HG02588 (cell line): ENCODE measurements around the gene EIF5AL1.
A peak's percentile ranks its signal among the peaks of the same experiment; 100 is the strongest.
"Not testable (repeated sequence)": the region's sequence is repeated elsewhere in the genome, so short reads cannot be mapped to it uniquely, and the experiment has no call there.

ENCODE experiments used
- ATAC-seq: cut with Tn5 transposase; IDR thresholded peaks from one replicate; pipeline ENCODE4 v1.9.1; 2021; ENCODE audit warnings: mild to moderate bottlenecking, moderate library complexity; ENCODE audit not compliant: unreplicated experiment

Gene EIF5AL1

DNA sequence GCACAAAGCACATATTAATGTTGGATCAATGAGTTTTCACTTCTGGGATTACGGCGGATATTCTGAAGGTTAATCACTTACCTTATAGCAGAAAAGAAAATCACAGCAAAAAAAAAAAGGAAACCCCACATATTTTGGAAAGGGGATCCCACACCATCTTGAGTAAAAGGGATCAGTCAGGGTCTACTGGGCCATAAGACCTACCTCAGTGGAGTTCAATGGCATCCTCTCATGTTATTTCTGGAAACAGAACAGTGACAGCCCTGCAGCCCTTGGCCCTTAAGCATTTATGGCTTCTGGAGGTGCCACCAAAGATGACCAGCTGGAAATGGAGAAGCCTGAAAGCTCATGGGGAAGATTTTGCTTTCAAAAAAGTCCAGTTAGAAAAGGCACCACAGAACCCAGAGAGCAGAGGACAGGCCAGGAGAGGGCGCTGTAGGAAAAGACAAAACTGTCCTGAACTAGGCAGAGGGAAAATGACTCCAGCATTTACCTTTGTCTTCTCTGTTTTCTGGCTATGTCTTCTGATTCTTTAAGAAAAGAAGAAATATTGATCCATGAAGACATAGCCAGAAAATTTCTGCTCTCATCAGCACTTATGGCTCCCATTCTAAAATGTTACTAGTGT lies 2.9 kb upstream of the EIF5AL1 start:
- ATAC-seq = not testable (repeated sequence)

DNA sequence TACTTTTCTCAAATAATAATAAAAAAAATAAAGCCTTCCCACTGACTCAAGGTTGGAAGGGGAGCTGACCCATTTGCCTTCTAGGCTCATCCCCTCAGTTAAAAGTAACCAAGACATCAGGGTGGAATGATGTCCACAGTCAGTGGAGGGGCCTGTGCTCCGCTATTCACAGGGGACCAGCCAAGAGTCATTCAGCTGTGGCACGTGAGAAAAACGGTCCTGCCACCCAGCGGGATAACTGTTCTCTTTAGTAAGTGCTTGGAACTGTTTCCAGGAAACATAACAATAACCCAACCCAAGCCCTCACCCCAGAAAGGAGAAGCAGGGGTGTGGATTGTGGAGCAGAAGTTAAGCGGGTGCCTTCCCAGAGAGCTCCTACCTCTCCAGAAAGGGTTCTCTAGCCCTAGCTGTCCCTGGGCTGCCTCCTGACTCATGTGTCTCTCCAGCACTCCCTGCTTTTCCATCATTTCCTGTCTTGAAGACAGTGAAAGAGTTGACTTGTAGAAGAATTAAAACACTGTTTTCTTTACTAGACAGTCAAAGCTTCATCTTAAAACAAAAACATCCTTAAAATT lies 2.3 kb upstream of the EIF5AL1 start:
- ATAC-seq = not testable (repeated sequence)

DNA sequence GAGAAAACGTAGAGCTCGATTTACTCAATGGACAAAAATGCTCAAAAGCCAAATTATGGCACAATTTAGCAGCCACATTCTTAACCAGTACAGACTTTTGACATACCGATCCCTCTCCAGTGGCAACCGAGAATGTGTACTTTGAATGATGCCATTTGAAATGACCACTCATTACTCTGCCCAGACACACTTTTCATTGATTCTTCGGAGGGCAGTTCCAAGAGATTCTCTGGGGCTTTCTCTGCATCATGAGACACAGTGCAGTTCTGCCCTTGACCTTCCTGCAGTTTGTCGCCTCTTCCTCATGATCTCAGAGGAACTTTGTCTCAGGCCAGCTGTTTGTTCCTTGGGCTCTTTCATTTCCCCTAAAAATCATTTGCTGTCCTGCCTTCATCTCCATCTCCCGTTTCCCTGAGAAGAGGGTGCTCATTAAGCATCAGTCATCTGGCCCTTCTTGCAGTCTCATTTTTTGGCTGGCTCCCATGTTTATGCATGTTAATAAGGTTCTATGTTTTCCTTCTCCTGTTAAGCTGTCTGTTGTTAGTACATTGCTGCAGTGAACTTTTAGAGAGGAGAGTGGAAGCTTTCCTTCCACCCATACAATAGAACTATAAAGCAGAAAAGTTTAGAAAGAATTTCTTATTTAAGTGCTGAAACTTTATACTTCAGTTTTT lies 4.3 kb downstream of the EIF5AL1 start:
- not testable (repeated sequence) for ATAC-seq

DNA sequence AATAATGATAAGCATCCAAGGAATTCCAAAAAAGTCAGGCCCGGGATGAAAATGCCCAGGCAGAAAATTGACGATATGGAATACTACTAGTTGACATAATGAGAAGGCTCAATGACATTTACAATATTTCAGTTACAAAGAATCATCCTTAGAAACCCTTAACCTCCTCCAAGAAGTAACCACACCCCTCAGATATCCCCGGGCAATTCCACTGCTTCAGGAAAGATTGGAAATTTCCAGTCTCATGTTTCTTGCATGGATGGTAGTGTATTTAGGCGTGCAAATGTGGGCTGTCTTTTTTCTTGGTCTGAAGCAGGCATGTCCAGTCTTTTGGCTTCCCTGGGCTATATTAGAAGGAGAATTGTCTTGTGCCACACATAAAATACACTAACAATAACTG lies 5.2 kb downstream of the EIF5AL1 start:
- not testable (repeated sequence) for ATAC-seq

DNA sequence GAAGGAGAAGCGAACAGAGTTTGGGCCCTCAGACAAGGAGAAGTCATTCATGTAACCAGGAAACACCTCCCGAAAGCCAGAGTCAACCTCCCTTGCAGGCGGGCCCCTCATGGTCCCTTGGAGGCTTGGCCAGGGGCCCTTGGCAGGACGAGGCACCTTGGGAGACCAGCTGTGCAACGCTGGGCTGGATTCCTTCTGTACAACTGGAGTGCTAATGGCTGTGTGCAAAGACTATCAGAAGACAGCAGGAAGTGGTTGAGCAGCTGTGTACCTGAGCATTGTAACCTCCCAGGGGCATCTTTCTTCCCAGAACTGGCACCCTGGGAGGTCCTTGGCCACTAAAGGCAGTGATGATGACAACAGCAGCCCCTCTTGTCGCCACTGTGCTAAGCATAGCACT lies 9.4 kb downstream of the EIF5AL1 start:
- ATAC-seq = not testable (repeated sequence)

DNA sequence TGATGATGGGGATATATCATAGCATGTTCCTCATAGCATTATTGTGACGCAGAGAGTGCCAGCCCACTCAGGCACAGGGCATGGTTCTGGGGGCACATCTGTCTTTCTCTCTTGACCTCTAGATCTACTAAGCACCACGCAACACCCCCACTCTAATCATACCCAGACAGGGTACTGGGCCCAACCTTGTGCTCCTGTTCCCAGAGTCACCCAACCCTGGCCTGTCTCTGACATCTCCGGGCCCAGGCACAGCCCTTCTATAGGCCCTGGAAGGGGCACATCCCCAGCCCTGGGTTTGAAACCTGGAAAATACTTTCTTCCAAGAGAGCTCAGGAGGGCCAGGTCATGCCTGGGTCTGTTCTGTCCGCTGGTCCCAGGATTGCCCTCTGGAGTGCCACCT lies 10.1 kb downstream of the EIF5AL1 start:
- not testable (repeated sequence) for ATAC-seq

DNA sequence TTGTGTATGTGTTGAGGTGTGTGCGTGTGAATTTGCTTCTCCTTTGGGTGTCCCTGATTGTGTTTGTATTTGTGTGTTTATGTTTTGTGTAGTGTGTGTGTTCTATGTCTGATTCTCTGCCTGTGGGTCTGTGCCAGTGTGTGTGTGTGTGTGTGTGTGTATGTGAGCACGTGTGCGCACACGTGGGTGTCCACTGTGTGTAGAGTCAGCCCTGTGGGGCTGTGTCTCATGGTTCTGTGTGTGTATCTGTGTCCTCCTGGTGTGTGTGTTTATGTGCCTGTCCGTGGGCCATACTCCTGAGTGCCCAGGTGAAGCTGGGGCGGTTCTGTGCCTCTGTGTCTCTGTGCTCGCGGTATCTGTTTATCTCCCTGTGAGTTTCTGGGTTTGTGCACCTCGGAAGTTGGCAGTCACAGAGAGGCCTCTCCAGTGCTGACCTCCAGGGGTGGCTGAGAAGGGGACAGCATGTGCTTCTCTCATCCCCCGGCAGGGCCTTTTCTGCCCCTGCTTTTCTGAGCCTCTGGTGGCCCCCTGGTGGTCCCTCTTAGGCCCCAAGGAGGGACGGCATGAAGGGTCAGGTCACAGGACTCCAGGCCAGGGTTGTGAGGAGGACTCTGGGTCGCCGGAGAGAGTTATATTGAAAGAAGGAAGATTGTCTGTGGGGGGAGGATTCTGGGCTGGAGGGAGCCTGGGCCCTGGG lies 11.0 kb downstream of the EIF5AL1 start:
- ATAC-seq = not testable (repeated sequence)

DNA sequence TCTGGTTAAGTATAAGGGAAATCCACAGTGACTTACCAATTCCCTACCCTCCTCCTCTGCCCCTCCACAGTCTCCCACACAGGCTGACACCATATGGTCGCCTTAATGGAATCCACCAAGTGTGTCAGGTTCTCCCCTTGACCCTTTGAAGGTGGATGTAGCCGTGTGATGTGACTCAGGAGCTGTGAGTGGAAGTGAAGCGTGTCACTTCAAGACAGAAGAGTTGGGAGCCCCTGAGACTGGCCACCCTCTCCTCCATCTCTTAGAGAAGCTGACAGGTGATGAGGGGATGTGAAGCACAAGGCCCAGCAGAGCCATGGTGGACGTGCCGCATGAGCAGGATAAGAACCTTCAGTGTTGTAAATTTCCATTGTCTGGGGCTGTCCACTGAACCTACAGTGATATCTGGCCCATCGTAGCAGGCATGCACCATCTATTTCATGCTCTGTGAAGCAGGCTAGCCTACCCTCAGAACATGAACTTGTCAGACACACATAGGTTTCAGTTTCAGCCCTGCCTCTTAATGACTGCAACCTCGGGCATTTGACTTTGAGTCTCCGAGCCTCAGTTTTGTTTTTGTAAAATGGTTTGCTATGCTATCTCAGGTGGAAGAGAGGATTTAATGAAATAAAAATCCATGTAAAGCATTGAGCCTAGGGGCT lies 12.8 kb downstream of the EIF5AL1 start:
- ATAC-seq = peak; percentile 84

DNA sequence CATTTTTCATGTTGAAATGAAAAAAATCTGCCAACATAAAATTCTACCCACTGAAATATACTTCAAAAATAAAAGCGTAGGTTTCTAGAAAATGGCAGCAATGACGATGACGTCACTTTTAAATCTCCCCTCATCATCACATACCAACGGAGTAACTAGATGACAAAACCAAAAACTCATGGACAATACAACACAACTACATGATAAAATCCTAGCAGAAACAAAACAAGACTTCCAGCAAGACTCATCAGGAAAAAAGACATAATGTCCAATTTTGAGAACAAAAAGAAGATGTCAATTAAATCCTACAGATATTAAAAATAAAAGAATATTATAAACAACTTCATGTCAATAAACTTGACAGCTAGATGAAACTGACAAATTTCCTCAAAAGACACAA lies 15.9 kb downstream of the EIF5AL1 start:
- not testable (repeated sequence) for ATAC-seq

DNA sequence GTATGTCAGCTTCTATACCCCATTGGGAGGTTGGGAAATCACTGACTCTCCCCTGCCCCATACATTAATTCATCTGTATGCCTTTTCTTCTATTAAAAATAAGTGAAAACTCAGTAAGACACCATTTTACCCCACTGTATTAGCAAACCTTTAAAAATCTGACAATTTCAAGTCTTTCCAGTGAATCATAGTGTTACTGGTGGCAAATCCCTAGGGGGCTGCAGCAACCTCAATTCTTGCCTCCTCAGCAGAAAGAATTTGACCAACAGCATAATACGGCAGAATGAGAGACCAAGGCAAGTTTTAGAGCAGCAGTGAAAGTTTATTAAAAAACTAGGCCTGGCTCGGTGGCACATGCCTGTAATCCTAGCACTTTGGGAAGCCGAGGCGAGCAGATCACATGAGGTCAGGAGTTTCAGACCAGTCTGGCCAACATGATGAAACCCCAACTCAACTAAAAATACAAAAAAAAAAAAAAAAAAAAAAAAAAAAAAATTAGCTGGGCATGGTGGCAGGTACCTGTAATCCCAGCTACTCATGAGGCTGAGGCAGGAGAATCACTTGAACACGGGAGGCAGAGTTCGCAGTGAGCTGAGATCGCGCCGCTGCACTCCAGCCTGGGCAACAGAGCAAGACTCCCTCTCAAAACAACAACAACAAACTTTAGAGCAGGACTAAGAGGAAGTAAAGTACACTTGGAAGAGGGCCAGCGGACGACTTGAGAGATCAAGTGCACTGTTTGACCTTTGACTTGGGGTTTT lies 21.0 kb downstream of the EIF5AL1 start:
- not testable (repeated sequence) for ATAC-seq

DNA sequence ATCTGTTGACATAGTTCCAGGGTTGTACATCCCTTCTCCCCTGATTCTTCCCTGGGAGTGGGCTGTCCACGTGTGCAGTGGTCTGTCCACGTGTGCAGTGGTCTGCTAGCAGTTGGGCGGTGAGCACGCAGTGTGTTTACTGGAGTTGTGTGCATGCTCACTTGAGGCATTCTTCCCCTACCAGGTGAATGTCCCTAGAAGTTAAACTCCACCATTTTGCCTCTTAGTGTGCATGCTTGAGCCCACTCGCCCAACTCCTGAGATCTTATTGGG lies 21.5 kb downstream of the EIF5AL1 start:
- not testable (repeated sequence) for ATAC-seq

DNA sequence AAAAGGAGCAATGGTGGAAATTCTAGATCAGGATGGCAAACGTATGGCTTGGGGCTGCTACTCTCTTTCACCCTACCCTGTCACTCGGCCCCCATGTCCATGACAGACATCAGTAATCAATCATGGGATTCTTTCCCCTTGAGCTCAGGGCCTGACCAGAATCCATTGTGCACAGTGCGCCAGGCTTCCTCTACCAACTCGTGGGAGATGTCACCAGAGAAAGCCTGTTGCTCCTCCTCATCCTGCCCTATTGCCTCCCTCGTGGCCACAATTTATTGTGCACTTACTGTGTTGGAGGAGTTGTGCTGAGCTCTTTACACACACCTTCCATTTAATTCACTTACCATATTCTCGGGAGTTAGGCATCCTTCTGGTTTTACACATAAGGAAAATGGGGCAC lies 26.0 kb downstream of the EIF5AL1 start:
- not testable (repeated sequence) for ATAC-seq

DNA sequence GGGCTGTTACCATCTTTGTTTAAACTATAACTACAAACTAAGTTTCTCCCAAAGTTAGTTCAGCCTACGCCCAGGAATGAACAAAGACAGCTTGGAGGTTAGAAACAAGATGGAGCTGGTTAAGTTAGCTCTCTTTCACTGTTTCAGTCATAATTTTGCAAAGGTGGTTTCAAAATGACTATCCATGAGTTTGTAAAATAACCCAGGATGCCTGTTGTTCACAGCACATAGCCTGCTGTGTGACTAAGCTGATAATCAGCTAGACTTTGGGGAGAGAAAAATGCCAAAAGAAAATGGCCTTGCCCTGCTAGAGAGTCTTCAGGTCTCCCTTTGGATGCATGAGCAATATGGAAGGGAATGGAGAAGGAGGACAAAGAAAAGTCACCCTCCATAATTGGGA lies 28.6 kb downstream of the EIF5AL1 start:
- ATAC-seq = peak; percentile 81

DNA sequence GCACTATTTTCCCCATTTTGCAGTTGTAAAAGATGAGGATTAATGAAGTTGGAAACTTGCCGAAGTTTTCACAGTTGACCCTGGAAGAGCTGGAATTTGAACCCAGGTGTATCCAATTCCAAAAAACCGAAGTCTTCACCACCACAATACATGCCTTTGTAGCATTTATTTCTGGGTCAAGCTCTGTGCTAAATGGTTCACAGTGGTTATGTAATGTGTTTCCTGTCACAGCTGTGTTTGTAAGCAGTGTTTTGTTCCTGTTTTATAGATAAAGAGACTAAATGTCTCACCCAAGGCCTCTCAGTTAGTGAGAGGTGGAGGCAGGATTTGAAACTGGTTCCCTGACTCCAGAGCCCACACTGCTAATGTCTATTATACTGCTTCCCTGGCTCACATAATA lies 30.3 kb downstream of the EIF5AL1 start:
- ATAC-seq = no peak

DNA sequence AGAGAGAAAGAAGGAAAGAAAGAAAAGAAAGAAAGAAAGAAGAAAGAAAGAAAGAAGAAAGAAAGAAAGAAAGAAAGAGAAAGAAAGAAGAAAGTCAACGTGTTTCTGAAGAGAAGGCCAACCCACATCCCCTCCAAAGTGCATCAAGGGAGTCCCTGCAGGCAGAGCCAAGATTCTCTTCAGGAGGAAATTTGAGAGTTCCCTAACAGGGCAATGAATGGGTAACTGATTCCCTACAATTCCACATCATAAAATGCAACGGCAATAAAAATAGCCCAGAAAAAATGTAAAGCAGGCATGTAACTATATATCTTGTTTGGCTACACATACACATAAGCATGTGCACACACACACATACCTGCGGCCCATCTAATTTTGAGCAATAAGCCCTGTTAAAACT lies 32.1 kb downstream of the EIF5AL1 start:
- ATAC-seq = not testable (repeated sequence)

DNA sequence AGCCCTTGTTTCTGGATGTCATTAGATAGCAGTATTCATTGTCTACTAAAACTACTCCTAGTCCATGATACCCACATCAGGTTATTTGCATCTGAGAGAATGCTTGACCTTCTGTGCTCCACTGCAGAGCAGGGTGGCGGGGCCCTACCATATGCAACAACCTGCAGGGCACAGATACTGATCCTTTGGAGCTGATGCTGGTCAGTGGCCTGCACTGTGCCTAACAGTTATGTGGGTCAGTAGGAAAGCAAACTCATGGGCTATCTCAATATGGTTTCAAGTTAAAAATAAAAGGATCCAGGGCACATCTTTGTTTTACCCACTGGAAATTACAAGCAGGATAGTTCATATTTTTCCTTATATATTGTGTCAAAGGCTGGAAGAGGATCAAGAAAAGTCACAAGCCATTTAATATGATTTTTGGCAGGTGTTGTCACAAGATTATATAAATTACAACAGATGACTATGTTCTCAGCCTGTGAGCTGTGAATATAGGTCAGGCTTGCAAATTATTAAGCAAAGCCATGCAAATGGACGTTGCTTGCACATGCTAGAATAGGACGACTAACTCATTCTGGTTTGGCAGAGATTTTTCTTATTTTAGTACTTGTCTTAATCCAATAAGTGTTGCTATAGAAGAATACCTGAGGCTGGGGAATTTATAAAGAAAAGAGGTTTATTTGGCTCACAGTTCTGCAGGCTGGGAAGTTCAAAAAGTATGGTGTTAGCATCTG lies 32.8 kb downstream of the EIF5AL1 start:
- not testable (repeated sequence) for ATAC-seq

DNA sequence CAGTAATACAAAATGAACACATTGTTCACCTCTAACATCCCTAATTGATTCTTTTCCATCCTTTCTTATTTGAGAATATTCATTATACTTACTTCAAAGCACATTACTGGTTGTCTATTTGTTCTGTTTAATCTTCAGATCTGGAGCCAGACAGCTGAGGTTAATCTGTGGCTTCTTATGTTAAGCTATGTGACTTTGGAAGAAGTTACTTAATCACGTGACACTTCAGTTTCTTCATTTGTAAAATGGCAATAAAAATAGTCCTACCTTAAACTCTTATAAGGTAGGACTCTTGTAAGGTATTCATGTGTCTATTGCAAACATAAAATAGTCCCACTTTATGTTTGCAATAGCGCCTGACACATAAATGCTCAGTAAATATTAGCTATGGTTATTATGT lies 34.8 kb downstream of the EIF5AL1 start:
- ATAC-seq = not testable (repeated sequence)

DNA sequence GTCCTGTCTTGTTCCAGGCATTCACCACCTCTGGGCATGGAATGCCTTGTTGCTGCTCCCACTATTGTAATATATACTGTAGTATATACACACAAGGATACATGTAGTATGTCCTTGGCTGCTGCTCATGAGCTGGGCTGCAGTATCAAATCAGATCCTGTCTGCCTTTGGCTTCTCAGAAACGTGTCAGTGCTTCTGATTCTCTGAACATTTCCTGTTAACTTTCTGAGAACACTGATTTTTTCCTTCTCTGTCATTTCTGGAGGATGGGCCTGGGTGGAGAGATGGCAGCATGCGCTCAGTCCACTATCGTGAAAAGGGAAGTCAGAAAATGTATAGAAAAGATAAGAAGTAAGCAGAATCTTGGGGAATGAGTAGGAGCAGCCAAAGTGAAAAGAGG lies 35.6 kb downstream of the EIF5AL1 start:
- no peak for ATAC-seq

DNA sequence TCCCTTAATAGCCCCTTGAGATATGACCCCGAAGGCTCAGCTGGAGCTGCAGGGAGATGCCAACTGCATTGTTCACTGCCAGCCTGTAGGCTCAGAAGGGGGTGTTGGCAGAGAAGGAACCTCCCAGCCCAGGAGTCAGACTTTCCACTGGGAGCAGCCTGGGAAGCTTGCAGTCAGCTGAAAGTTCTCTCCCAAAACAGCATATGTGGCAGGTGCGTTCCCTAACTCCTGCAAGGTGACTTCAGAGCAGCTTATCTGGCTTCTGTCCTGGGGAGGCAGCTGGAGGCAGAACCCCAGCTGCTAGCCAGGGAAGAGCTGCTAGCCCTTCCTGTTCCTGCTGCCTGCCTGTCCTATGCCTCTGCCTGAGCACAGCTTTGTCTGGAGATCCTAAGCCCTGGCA lies 39.8 kb downstream of the EIF5AL1 start:
- no peak for ATAC-seq
